ENCODE data around the gene RASSF3. TPM values are rescaled to one million over a fixed set of nuclear protein-coding genes. Genes with fewer than 3 reads are reported as not detected.
A peak's percentile ranks its signal among the peaks of the same experiment; 100 is the strongest.

The RASSF3 gene
- total and polyA plus RNA-seq, 2 of the 13 experiments (the other 11 are each of a cell fraction or from before 2014, with no cell fraction given): 15.5 to 16.0 TPM

GRCh38 chr12:64694130-64695040 lies 84.1 kb downstream of the RASSF3 start (continued):
- TF ChIP-seq FOXA3 (CRISPR knock-in tag; IDR thresholded peaks at IDR 0.05): no peak

GRCh38 chr12:64695550-64695949 lies 85.3 kb downstream of the RASSF3 start:
- Histone ChIP-seq H3K9me3 (ENCODE audit: low read length) (no peaks in the 10 kb centered on the region), H3K27ac (ENCODE audit: extremely low read length, insufficient read depth, low read length) (peak overlapping the region; percentile 27), H3K79me2 (ENCODE audit: insufficient read depth, low read length) (no peaks in the 10 kb centered on the region), H3K4me2 (ENCODE audit: low read depth, low read length) (no peak overlapping the region), H4K20me1 (ENCODE audit: insufficient read depth, low read length) (no peaks in the 10 kb centered on the region), H2AFZ (ENCODE audit: low read length) (no peak overlapping the region), H3K27me3 (ENCODE audit: control insufficient read depth in 1 of 2, insufficient read depth in 2 of 2, low read length in 2 of 2) (no peaks in the 10 kb centered on the region), H3K36me3 (replicated peaks in 1 of 2; ENCODE audit: control insufficient read depth in 1 of 2, insufficient read depth in 2 of 2, low read length in 2 of 2) (peaks cover 10 to 16% of the 10 kb centered on the region in 2 experiments; a peak in 4 of 5 replicates), H3K9ac (ENCODE audit: insufficient read depth, low read depth, low read length) (no peak overlapping the region), H3K4me1 (ENCODE audit: insufficient read depth, low read length) (peaks cover 27% of the 10 kb centered on the region), H3K4me3 (replicated peaks in 1 of 3; ENCODE audit: insufficient read depth in 1 of 3, low read depth in 2 of 3, low read length in 3 of 3) (no peak overlapping the region)
- intact Hi-C loops (cut with micrococcal nuclease; ENCODE audit: unreplicated experiment) (loop anchor here (5.0 kb wide), 2 partner anchors 38 to 243 kb away; partner anchors contain the start of gene TBK1), in situ Hi-C loops (cut with HindIII; ENCODE audit: extremely low pct_ligation_motif_present, low pct_unique_long_range_greater_than_20kb) (no loop called here)
- ChIA-PET CTCF (ENCODE audit: low intra/inter-chr PET ratio, low total read pairs) (interaction anchor here (5.1 kb wide), 1 partner anchor 145 kb away, joined by 75 read pairs; no protein-coding TSS in a partner anchor), POLR2A (interaction anchor here (0.9 kb wide), 1 partner anchor 203 kb away, joined by 4 read pairs; no protein-coding TSS in a partner anchor)
- WGBS (ENCODE audit: low lambda C conversion rate): 84% methylated on average over 3 of the region's 5 CpGs
- TSS peak; percentile 52 for BruUV-seq (replicated peaks)
- FAIRE-seq (no peak), DNase-seq (ENCODE audit: low spot score) (no peak), ATAC-seq (peak; percentile 33; the same call in 1 of the 3 replicates)
- TF ChIP-seq ATM (IDR thresholded peaks at IDR 0.05; ENCODE audit: borderline replicate concordance): no peak
- no peak for TF ChIP-seq ZBTB44 (CRISPR knock-in tag; IDR thresholded peaks at IDR 0.05)
- TF ChIP-seq CCAR2 (optimal IDR thresholded peaks at IDR 0.05; ENCODE audit: low read depth, low read length): no peak
- TF ChIP-seq CHD4 (IDR thresholded peaks at IDR 0.05; ENCODE audit: borderline replicate concordance, low read length): no peak
- no peak for TF ChIP-seq ZFP1 (CRISPR knock-in tag; IDR thresholded peaks at IDR 0.05)
- TF ChIP-seq SSRP1 (CRISPR knock-in tag; IDR thresholded peaks at IDR 0.05): no peak
- no peak for TF ChIP-seq MXI1 (IDR thresholded peaks at IDR 0.05; ENCODE audit: borderline replicate concordance, low read depth, low read length)
- TF ChIP-seq CTCF (CRISPR knock-in tag; IDR thresholded peaks at IDR 0.05): no peak
- TF ChIP-seq UBTF (CRISPR knock-in tag; IDR thresholded peaks at IDR 0.05): no peak
- TF ChIP-seq PLRG1 (conservative IDR thresholded peaks at IDR 0.05): no peak
- no peak for TF ChIP-seq CSRNP2 (CRISPR knock-in tag; conservative IDR thresholded peaks at IDR 0.05; ENCODE audit: low read depth)
- TF ChIP-seq SYNCRIP (IDR thresholded peaks at IDR 0.05; ENCODE audit: insufficient read depth, low read depth, low read length): no peak

Measured in HepG2 (cell line).